NT2/D1 (cell line): Measurements from ENCODE around the gene NRDE2.

Experiments used
- YY1 ChIP-seq: IDR thresholded peaks from 2 replicates; pipeline ENCODE4 v1.6.1; 2011; ENCODE audit not compliant: insufficient read length, insufficient read depth
- ZNF274 ChIP-seq: IDR thresholded peaks from 2 replicates; pipeline ENCODE4 v1.6.1; 2011; ENCODE audit warnings: mild to moderate bottlenecking, low read depth, low read length

DNA sequence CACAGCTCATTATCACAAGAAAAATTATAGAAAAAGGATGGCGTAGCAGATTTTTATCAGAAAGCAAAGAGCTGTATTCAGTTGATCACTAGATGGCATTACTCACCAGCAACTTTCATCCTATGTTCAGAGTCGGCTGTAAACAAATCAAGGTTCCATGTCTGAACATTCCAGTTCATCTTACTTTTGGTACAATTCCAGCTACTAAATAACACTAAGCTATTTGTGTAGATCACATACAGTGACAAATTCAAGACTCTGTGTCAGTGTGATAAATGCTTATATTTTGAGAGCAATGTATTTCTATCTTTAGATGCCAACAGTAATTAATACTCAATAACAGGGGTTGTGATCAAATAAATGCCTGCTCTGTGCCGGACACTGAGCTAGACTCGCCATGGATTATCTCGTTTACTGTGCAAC, 30.1 kb downstream of the NRDE2 start:
- TF ChIP-seq YY1 (no peak), ZNF274 (no peak)
